Endothelial cell (in vitro differentiated cells): ENCODE measurements around the gene C3orf22. TPM values are rescaled to one million over a fixed set of nuclear protein-coding genes. Genes with fewer than 3 reads are reported as not detected.

ENCODE experiments used
- DNase-seq: peaks from one replicate; pipeline ENCODE4 v3.0.0; 2021; ENCODE audit warnings: low spot score
- H3K27ac Mint-ChIP-seq: one replicate; pipeline ENCODE4 v1.8.0; 2021; ENCODE audit warnings: mixed read lengths, inconsistent platforms; ENCODE audit not compliant: unreplicated experiment
- H3K27me3 Mint-ChIP-seq: one replicate; pipeline ENCODE4 v1.8.0; 2021; ENCODE audit warnings: mild to moderate bottlenecking, moderate library complexity, mixed read lengths, inconsistent platforms; ENCODE audit not compliant: unreplicated experiment
- H3K36me3 Mint-ChIP-seq: one replicate; pipeline ENCODE4 v1.8.0; 2021; ENCODE audit warnings: mild to moderate bottlenecking, low read depth, mixed read lengths, inconsistent platforms; ENCODE audit not compliant: unreplicated experiment
- H3K4me1 Mint-ChIP-seq: one replicate; pipeline ENCODE4 v1.8.0; 2021; ENCODE audit warnings: mild to moderate bottlenecking, mixed read lengths, inconsistent platforms; ENCODE audit not compliant: unreplicated experiment
- H3K4me3 Mint-ChIP-seq: one replicate; pipeline ENCODE4 v1.8.0; 2021; ENCODE audit warnings: mild to moderate bottlenecking, mixed read lengths, inconsistent platforms; ENCODE audit not compliant: unreplicated experiment
- H3K9me3 Mint-ChIP-seq: one replicate; pipeline ENCODE4 v1.8.0; 2021; ENCODE audit warnings: mixed read lengths, inconsistent platforms; ENCODE audit not compliant: unreplicated experiment
- total RNA-seq: library from RNA; stranded (reverse); fragmentation: NEBNext Ultra II Directional; extraction: Animal tissue kit (Norgen Biotek cat#: 25700); gene quantifications from one replicate; pipeline ENCODE4 v1.2.1, GENCODE V29; 2021; ENCODE audit not compliant: unreplicated experiment
- TF ChIP-seq, protein P1 (sequence below): fragments of 200-600 bp; sonication (generic); IDR thresholded peaks from one replicate; pipeline ENCODE4 v1.5.0; 2021; ENCODE audit warnings: antibody characterized with exemption; ENCODE audit not compliant: unreplicated experiment

The C3orf22 gene
- total RNA-seq, 1 donor from 2014 or later, result not detected

GRCh38 chr3:126522363-126522788 lies 36.4 kb downstream of the C3orf22 start:
- DNase-seq, result peak; percentile 72
- Mint-ChIP-seq H3K4me3 (no peak overlapping the region), H3K4me1 (no peaks in the 10 kb centered on the region), H3K27me3 (peaks cover 5% of the 10 kb centered on the region), H3K36me3 (no peaks in the 10 kb centered on the region), H3K9me3 (no peaks in the 10 kb centered on the region), H3K27ac (no peak overlapping the region)
- TF ChIP-seq, protein P1, sequence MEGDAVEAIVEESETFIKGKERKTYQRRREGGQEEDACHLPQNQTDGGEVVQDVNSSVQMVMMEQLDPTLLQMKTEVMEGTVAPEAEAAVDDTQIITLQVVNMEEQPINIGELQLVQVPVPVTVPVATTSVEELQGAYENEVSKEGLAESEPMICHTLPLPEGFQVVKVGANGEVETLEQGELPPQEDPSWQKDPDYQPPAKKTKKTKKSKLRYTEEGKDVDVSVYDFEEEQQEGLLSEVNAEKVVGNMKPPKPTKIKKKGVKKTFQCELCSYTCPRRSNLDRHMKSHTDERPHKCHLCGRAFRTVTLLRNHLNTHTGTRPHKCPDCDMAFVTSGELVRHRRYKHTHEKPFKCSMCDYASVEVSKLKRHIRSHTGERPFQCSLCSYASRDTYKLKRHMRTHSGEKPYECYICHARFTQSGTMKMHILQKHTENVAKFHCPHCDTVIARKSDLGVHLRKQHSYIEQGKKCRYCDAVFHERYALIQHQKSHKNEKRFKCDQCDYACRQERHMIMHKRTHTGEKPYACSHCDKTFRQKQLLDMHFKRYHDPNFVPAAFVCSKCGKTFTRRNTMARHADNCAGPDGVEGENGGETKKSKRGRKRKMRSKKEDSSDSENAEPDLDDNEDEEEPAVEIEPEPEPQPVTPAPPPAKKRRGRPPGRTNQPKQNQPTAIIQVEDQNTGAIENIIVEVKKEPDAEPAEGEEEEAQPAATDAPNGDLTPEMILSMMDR, result peak; percentile 99

- no peaks in the 10 kb centered on the region for H3K9me3 Mint-ChIP-seq
- H3K4me3 Mint-ChIP-seq, result no peak overlapping the region
- DNase-seq, result no peak
- TF ChIP-seq, protein P1, result no peak
- H3K4me1 Mint-ChIP-seq, result no peaks in the 10 kb centered on the region
- H3K27me3 Mint-ChIP-seq, result peaks cover 5% of the 10 kb centered on the region
- H3K27ac Mint-ChIP-seq, result no peak overlapping the region
- H3K36me3 Mint-ChIP-seq, result no peaks in the 10 kb centered on the region
These were observed 37.4 kb downstream of the C3orf22 start for GRCh38 chr3:126521122-126521891.

DNA sequence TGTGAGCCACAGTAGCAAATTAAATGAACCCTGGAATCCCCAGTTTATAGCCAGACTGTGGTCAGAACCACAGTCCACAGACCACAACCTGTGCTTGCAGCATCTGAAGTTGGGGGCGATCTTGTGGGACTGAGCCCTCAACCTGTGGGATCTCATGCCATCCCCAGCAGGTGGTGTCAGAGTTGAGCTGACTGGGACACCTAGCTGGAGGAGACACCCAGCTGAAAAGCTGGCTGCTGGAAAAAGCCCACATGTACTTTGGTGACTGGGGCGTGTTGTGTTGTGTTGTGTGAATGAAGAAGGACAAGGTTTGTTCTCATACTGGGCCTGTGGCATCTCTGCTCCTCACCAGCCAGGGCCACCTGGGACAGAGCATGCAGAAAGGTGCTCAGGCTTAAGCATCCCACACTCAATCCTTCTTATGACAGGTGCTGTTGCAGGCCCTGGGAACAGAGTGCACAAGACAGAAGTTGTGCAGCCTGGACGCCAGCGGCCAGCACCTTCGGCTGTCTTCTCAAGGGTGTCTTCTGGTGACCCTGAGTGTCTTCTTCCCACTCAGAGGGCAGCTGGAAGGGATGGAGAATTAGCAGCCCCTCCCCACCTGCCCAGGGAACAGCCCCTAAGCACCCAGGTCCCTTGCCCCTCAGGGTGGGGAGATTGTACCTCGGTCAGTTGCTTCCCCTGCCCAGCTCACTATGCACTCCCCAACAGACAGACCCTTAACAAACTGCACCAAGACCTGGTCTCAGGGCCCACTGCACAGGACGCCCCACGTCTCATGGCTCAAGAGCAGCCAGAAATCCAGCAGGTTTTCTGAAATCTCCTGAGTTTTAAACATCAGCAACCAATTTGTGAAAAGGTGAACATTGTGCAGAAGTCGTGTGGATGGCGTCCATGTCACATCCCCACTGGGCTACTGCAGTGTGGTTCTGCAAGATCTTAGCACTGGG lies 39.0 kb downstream of the C3orf22 start:
- H3K27me3 Mint-ChIP-seq, result peaks cover 5% of the 10 kb centered on the region
- H3K36me3 Mint-ChIP-seq, result no peaks in the 10 kb centered on the region
- TF ChIP-seq, protein P1, result no peak
- H3K27ac Mint-ChIP-seq, result no peak overlapping the region
- H3K9me3 Mint-ChIP-seq, result no peaks in the 10 kb centered on the region
- H3K4me3 Mint-ChIP-seq, result no peak overlapping the region
- DNase-seq, result no peak
- no peaks in the 10 kb centered on the region for H3K4me1 Mint-ChIP-seq

DNA sequence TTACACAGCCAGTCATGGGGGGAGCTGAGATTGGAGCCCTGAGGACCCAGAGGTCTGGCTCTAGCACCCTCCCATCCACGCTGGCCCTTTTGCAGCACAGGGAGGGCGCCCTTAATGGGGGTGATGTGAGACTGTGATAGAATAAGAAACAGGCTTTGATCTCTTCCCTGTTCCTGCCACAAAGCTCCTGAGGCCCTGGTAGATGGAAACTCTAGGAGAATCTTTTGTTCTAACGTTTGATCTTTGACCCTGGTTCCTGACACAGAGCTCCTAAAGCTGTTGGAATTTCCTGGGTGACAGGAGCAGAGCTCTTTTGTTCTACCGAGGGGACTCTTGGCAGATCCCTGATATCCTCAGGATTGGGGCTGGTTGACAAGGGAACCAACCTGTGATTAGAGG lies 40.0 kb downstream of the C3orf22 start:
- no peak overlapping the region for H3K4me3 Mint-ChIP-seq
- no peak overlapping the region for H3K27ac Mint-ChIP-seq
- DNase-seq, result no peak
- no peaks in the 10 kb centered on the region for H3K9me3 Mint-ChIP-seq
- no peaks in the 10 kb centered on the region for H3K36me3 Mint-ChIP-seq
- H3K27me3 Mint-ChIP-seq, result peaks cover 5% of the 10 kb centered on the region
- no peaks in the 10 kb centered on the region for H3K4me1 Mint-ChIP-seq
- TF ChIP-seq, protein P1, result no peak
